Loucy (cell line): ENCODE measurements around the gene BBS4.

Experiments used
- CTCF ChIP-seq: fragments of 200-600 bp; sonication (generic); conservative IDR thresholded peaks from 2 replicates; pipeline ENCODE4 v1.5.1; 2014; ENCODE audit warnings: mild to moderate bottlenecking, antibody characterized with exemption, low read length
- EZH2phosphoT487 ChIP-seq: fragments of 200-600 bp; IDR thresholded peaks from 2 replicates; pipeline ENCODE4 v1.6.1; 2018; ENCODE audit warnings: antibody characterized with exemption, mild to moderate bottlenecking, moderate library complexity, borderline replicate concordance

- TF ChIP-seq CTCF (no peak), EZH2phosphoT487 (no peak)
Observed at GRCh38 chr15:72676838-72677237, 9.2 kb upstream of the BBS4 start.
